HG03095 (cell line): ENCODE data around the gene SLC2A13.

ENCODE experiments used
- ATAC-seq: cut with Tn5 transposase; IDR thresholded peaks from one replicate; pipeline ENCODE4 v1.9.1; 2021; ENCODE audit warnings: moderate library complexity; ENCODE audit not compliant: unreplicated experiment

Gene SLC2A13

DNA sequence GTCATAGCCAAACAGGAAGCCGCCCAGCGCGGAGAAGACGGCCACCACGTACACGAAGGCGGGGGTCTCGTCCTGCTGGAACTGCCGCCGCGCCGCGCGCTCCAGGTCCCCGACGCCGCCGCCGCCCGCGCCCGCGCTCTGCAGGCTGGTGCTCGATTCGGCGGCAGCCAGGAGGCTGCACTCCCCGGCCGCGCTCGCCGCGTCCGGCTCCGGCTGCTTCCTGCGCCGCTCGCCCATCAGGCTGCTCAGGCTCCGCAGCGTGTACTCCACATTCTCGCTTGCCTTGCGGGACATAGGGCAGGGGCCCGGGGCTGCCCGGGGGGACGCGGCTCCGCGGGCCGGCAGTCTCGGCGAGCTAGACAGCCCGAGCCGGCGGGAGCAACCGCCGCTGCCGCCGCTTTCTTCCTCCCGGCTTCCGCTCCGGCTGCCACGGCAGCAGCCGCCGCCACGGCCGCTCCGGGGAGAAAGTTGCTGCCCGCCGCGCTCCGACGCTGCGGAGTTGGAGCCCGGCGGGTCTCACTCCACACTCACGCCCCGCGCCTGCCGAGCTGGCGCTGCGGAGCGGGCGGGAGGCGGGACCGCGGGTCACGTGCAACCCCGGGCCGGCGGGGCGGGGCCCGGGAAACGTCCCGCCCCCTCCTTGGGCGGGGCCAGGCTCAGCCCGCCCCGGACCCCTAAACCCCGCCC is at the start of gene SLC2A13:
Gene SLC2A13, minus strand, starts transcription at position 567 of the 687 bp plus-strand sequence. Its CDS starts 273 bp downstream, at position 294.
- ATAC-seq, result peak; percentile 82

- ATAC-seq, result no peak
These were observed 48.5 kb upstream of the SLC2A13 start for GRCh38 chr12:40154381-40154780.

DNA sequence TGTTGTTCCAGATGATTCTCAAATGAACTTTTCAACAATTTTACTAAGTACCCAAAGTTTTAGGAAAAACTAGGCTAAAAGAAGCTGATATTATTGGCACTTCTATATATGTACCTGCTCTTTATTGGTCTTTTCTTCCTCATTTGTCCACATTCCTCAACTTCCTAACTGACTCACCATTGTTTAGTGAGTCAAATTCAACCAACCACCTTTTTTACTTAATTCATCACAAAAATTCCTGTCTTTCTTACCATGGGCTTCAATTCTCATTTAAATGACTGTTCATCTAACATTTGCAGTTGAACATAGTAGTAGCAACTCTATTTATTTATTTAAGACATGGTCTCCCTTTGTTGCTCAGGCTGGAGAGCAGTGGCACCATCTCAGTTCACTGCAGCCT is 47.6 kb upstream of the SLC2A13 start:
- no peak for ATAC-seq

DNA sequence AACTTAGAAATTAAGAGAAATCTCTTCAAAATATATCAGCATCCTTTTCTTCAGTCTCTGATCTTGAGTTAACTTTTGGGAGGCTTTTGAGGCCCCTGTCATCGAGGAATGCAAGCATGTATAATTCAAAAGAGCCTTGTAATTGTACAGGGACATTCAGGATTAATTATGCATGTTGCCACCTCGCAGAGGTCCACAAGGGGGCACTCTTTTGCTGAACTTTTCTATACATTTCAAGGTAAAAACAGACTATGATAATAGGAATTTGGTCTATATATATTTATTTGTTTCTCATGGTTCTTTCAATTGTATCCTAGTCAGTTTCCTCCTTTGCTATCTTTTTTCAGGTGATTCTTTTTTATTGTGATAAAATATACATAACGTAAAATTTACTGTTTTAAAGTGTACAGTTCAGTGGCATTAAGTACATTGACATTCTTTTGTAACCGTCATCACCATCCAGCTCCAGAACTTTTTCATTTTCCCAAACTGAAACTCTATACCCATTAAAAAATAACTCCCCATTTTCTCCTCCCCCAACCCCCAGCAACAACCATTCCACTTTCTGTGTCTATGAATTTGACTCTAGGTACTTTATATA is 47.0 kb upstream of the SLC2A13 start:
- no peak for ATAC-seq

- no peak for ATAC-seq
These were observed 43.9 kb upstream of the SLC2A13 start for GRCh38 chr12:40149673-40150260.

- no peak for ATAC-seq
These were observed 41.2 kb upstream of the SLC2A13 start for GRCh38 chr12:40146800-40147797.

DNA sequence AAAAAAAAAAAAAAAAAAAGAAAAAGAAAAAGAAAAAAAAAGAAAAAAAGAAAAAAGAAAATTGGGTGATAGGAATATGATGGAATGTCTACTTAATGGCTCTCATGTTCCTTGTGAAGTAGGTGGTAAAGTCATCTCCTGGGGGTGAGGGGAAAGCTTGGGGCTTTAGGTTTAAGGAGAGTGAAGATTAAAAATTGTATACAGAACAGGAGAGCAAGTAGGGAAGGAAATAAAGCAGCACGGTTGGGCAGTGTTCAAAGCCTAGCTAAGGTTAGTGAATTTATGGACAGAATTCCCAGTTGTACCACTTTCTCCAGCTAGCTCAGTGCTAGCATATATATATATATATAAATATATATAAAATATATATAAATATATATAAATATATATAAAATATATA is 40.0 kb upstream of the SLC2A13 start:
- ATAC-seq, result no peak

- no peak for ATAC-seq
These were observed 38.1 kb upstream of the SLC2A13 start for GRCh38 chr12:40144023-40144422.

GRCh38 chr12:40142001-40142744 is 36.3 kb upstream of the SLC2A13 start:
- no peak for ATAC-seq

GRCh38 chr12:40138526-40138925 is 32.6 kb upstream of the SLC2A13 start:
- ATAC-seq, result no peak

DNA sequence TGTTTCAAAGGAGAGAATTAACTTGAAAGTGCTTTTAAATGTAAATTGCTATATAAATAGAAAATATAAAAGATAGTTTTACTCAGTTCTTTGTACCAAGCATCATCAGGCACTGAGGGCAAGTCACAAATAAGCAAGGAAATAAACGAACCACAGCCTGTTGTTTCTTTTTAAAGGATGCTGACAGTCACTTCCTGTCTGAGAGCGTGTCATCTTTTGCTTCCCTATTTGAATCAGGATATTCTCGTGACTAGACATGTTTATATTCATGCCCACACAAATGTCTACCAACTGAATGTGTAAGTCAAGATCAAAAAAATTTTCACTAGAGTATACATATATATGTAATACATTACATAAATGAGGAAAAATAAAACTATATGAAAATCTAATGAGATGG is 31.4 kb upstream of the SLC2A13 start:
- ATAC-seq, result peak; percentile 81

DNA sequence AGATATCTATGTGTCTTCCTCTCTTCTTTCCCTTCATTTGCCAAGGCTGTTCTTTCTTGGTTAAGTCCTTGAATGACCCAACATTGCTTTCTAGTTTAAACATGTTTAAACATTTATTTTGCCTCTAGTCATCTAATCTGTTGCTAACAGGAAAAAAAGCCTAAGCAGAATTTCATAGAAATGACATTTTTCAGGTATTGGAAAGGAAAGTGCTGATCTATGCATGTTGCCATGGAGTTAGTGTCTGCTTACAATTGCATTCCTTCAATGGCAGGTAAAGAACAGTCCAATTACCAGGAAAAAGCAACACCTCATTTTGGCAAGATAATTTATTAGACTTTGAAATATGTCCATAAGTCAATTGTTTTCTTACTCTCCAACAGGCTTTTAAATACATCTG is 21.5 kb upstream of the SLC2A13 start:
- no peak for ATAC-seq

- ATAC-seq, result no peak
These were observed 17.6 kb upstream of the SLC2A13 start for GRCh38 chr12:40123496-40123895.

DNA sequence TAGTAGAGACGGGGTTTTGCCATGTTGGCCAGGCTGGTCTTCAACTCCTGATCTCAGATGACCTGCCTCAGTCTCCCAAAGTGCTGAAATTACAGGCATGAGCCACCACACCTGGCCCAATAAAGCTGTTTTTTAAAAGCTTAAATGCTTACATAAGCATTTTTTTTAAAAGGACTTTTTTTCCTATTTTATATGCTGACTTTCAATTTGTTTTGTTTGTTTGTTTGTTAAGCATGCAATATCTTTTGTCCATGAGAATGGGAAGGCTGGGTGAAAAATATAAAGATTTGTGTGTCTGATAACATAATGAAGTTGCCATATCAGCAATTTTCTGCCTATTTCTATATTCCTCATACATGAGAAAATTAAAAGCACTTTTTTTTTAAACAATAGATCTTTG is 17.0 kb upstream of the SLC2A13 start:
- no peak for ATAC-seq

DNA sequence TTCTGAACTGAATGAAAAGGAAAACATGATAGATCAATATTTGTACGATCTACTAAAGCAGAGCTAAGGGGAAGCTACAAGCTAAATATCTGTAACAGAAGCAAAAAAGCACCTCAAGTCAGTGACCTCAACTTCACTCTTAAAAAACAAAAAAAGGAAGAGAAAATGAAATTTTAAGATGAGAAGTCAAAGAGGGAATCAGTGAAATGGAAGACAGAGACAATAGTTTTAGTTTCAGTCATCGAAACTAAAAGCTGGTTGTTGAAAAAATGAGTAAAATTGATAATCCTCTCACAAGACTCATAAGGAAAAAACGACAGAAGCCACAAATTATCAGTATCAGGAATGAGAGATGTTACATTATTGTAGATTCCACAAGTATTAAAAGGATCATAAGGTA is 11.9 kb upstream of the SLC2A13 start:
- peak; percentile 92 for ATAC-seq

GRCh38 chr12:40110586-40110985 is 4.7 kb upstream of the SLC2A13 start:
- ATAC-seq, result no peak

DNA sequence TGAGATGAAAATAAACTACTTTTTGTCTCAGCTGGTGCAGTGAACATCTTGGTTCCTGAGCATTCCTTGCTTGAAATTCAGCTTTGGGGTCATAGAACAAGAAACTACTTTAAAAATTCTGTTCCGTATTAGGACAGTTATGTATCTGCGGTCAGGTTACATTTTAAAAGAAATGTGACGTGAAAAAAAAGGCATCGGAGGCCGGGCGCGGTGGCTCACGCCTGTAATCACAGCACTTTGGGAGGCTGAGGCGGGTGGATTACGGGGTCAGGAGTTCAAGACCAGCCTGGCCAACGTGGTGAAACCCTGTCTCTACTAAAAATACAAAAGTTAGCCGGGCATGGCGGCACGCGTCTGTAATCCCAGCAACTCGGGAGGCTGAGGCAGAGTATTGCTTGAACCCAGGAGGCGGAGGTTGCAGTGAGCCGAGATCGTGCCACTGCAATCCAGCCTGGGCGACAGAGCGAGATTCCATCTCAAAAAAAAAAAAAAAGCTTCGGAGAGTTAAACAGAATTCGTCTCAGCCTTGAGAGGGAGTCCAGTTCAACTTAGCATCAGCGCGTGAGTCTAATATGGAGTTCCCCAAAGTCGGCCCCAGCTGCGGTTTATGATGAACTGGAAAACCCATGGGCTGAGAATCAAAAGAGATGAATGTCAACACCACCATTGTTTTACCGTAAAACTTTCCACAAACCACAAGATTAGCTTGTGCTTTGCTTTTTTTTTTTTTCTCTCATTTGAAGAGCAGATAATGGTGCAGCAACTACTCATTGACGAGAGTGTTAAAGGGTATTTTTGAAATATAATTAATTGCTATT is 2.1 kb upstream of the SLC2A13 start:
- ATAC-seq, result no peak

DNA sequence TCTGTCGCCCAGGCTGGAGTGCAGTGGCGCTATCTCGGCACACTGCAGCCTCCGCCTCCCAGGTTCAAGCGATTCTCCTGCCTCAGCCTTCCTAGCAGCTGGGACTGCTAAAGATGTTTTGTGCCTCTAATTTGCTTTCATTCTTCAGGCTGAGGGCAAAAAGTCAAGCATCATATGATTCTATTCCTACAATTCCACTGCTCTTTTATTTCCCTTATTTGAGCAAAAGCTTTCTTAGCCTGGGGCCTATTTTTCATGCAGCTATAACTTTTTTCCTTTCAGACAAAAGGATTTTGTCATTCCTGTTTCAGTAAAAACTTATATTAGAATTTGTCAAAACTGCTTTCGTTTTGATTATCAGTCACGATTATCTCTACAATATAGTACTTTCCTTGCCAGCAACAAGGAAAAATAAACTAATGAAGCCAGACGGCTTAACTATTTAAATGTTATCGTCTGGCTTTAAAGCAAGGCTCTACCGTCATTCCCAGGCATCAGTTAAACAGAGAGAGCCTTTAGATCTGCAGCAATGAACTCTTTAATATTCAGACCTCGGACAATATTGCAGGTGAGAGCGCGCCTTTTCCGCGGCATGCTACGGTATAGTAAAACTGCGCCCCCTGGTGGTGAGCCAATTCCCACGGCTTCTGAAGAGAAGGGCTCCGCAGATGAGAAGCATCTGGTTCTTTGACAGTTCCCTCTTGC is 1.4 kb upstream of the SLC2A13 start:
- peak; percentile 38 for ATAC-seq

DNA sequence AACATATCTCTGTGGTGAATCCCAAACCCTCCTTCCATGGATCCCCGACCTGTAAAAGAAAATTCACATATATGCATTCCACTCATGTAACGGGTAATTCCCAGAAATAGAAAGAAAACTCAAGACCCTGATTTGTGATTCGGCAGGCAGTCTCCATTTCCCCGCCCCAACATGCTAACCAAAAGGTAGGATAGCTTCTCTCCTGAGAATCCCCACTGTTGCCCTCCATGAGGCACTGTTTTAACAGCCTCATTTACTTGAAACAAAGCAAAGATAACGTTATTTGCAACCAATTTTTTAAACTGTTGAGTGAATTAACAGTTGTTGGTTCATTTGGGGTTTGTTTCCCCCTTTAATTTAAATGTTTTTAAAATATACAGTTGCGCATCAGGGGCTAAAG is 774 bp upstream of the SLC2A13 start:
- no peak for ATAC-seq
